SK-N-SH (cell line): Measurements from ENCODE around the gene NEURL1.

ENCODE experiments used
- CHD2 ChIP-seq: fragments of 150-350 bp; IDR thresholded peaks from 2 replicates; pipeline ENCODE4 v1.6.1; 2018; ENCODE audit warnings: low read length; ENCODE audit not compliant: partially characterized antibody
- CTCF ChIP-seq: fragments of 200-600 bp; sonication (generic); IDR thresholded peaks from 2 replicates; pipeline ENCODE4 v1.6.1; 2017; ENCODE audit warnings: antibody characterized with exemption, mild to moderate bottlenecking, moderate library complexity
- ELF1 ChIP-seq: IDR thresholded peaks from 2 replicates; pipeline ENCODE4 v1.4.0; 2012
- EP300 ChIP-seq, 2 experiments: IDR thresholded peaks; 2 replicates each; pipeline versions ENCODE4 v1.4.0 to v1.6.1; 2012; ENCODE audit warnings: borderline replicate concordance in 1 of 2, low read depth in 1 of 2, low read length in 1 of 2
- EZH2phosphoT487 ChIP-seq: fragments of 200-600 bp; sonication (generic); IDR thresholded peaks from 2 replicates; pipeline ENCODE4 v1.6.1; 2017; ENCODE audit warnings: low read depth, mixed run types, mild to moderate bottlenecking, antibody characterized with exemption, moderate library complexity, borderline replicate concordance
- JUND ChIP-seq: IDR thresholded peaks from 2 replicates; pipeline ENCODE4 v1.4.0; 2012
- POLR2AphosphoS5 ChIP-seq: IDR thresholded peaks from 2 replicates; pipeline ENCODE4 v1.6.1; 2012; ENCODE audit warnings: low read depth, low read length
- RCOR1 ChIP-seq: fragments of 150-350 bp; IDR thresholded peaks from 2 replicates; pipeline ENCODE4 v1.6.1; 2017; ENCODE audit warnings: antibody characterized with exemption, low read length
- SMC3 ChIP-seq: IDR thresholded peaks from 2 replicates; pipeline ENCODE4 v1.6.1; 2012; ENCODE audit warnings: low read depth, low read length, improper control_type of control experiment

- TF ChIP-seq CTCF, result no peak
- no peak for TF ChIP-seq EP300 (IDR thresholded peaks at IDR 0.05; ENCODE audit: borderline replicate concordance in 1 of 2, low read depth in 1 of 2, low read length in 1 of 2)
- no peak for TF ChIP-seq POLR2AphosphoS5
- no peak for TF ChIP-seq ELF1
- TF ChIP-seq SMC3, result no peak
- TF ChIP-seq EZH2phosphoT487, result no peak
- TF ChIP-seq RCOR1, result no peak
- TF ChIP-seq JUND, result no peak
- TF ChIP-seq CHD2, result no peak
These were observed 54.0 kb downstream of the NEURL1 start for GRCh38 chr10:103547391-103547946.
